Aorta (tissue), 5 donors: ENCODE data around the gene ROBO1. TPM values are rescaled to one million over a fixed set of nuclear protein-coding genes. Genes with fewer than 3 reads are reported as not detected.

ENCODE experiments used
- ATAC-seq: fragments of 200-7000 bp; cut with Tn5 transposase; one replicate; pipeline ENCODE4 v1.9.1; 2022; ENCODE audit warnings: moderate library complexity; ENCODE audit not compliant: low FRiP score
- DNase-seq, 2 donors: peaks; one replicate each; pipeline ENCODE4 v3.0.0-alpha.2; 2020
- H3K27ac ChIP-seq, 2 donors: one replicate each; pipeline ENCODE4 v1.5.1; 2013; ENCODE audit warnings: low read length in 2 of 2, mild to moderate bottlenecking in 2 of 2, moderate library complexity in 2 of 2, control low read depth in 1 of 2, inconsistent platforms in 1 of 2, low read depth in 1 of 2
- H3K27me3 ChIP-seq, 2 donors: one replicate each; pipeline ENCODE4 v1.6.1; 2013; ENCODE audit warnings: control low read depth in 1 of 2, low read length in 1 of 2, mild to moderate bottlenecking in 1 of 2, moderate library complexity in 1 of 2; ENCODE audit not compliant: insufficient read depth in 2 of 2, control insufficient read depth in 1 of 2
- H3K36me3 ChIP-seq, 2 donors: one replicate each; pipeline ENCODE4 v1.6.1; 2013; ENCODE audit warnings: control low read depth in 1 of 2, low read length in 1 of 2, mild to moderate bottlenecking in 1 of 2; ENCODE audit not compliant: insufficient read depth in 2 of 2, control insufficient read depth in 1 of 2
- H3K4me1 ChIP-seq, 2 donors: one replicate each; pipeline ENCODE4 v1.6.1; 2013; ENCODE audit warnings: low read length in 2 of 2, control low read depth in 1 of 2, mild to moderate bottlenecking in 1 of 2, moderate library complexity in 1 of 2; ENCODE audit not compliant: insufficient read depth in 2 of 2, control insufficient read depth in 1 of 2
- H3K4me3 ChIP-seq, 2 donors: one replicate each; pipeline ENCODE4 v1.5.1; 2013; ENCODE audit warnings: low read length in 2 of 2, control low read depth in 1 of 2, mild to moderate bottlenecking in 1 of 2
- H3K9me3 ChIP-seq: one replicate; pipeline ENCODE4 v1.6.1; 2013; ENCODE audit warnings: mild to moderate bottlenecking, low read length; ENCODE audit not compliant: control insufficient read depth
- WGBS, 2 donors: extraction: QIAGEN DNeasy Blood & Tissue Kit; methylation state at CpG; one replicate each; pipeline ENCODE4 v1.1.7; 2013; 5-methylcytosine and 5-hydroxymethylcytosine counted together
- intact Hi-C, 2 donors: fragments of 100-400 bp; cut with DNase I; formaldehyde crosslinking; loops; one replicate each; pipeline versions ENCODE4 v1.14.2 to v1.15.0; 2022
- polyA plus RNA-seq, 2 donors: library from polyadenylated mRNA; stranded (reverse); fragments of 200-250 nt; gene quantifications; one replicate each; pipeline ENCODE4 v1.2.3, GENCODE V29; 2013
- total RNA-seq, 2 donors: library from RNA; stranded (reverse); fragmentation: NEBNext Ultra II Directional; extraction: Animal tissue kit (Norgen Biotek cat#: 25700); gene quantifications; one replicate each; pipeline ENCODE4 v1.2.1, GENCODE V29; 2021
- donor health status: healthy with polysubstance abuse.
- donor health status: Bipolar disorder and iron deficiency.
- donor health status: DM: no; HTN: no; CAD: no.
- donor health status: DM: no; HTN: no; CAD: no.
- donor health status: DM: yes; HTN: yes; CAD: no.

The ROBO1 gene
- total and polyA plus RNA-seq, 4 donors, result 2.1 to 33.1 (median 16.6) TPM

DNA sequence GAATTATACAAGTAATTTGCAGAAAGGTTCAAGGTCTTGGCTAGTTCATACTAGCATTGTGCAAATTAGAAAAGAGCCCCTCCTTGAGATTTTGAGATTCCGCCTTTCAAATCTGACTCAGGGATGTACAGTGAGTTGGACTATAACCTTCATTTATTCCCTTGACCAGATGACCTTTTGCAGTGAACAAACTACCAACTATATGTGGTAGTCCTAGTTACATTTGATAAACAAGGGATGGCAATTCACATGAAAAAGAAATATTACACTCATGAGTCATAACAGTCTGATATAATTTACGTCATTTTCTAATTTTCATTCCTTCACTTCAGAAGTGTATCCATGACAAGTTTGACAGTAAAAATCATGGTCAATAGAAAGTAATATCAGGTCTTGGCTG, 860.4 kb downstream of the ROBO1 start:
- intact Hi-C loops, result no loop called here
- Histone ChIP-seq H3K4me1 (no peaks in the 10 kb centered on the region), H3K27me3 (no peaks in the 10 kb centered on the region), H3K4me3 (no peak overlapping the region), H3K36me3 (no peaks in the 10 kb centered on the region), H3K9me3 (no peaks in the 10 kb centered on the region), H3K27ac (no peak overlapping the region)
- WGBS, 2 donors, result 92 to 93% methylated on average over 2 of the region's 2 CpGs
- DNase-seq (no peak), ATAC-seq (no peak)

DNA sequence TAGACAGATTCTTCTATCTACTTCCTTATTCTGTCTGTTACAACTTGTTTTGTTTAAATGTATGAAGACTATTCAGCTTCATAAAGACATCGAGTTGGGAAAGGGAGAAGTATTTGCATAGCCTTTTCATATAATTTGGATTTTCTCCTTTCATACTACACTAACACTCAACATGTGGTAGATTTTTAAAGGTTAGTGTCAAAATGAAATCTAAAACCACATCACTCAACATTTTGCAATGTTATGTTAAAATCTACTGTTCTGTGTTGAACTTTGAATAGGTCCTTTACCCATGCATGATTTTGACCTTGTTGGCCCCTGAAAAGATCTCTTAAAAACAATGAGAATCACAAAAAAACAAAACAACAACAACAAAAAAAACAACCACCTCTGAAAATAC, 860.9 kb downstream of the ROBO1 start:
- no peak overlapping the region for H3K27ac ChIP-seq
- ATAC-seq, result no peak

DNA sequence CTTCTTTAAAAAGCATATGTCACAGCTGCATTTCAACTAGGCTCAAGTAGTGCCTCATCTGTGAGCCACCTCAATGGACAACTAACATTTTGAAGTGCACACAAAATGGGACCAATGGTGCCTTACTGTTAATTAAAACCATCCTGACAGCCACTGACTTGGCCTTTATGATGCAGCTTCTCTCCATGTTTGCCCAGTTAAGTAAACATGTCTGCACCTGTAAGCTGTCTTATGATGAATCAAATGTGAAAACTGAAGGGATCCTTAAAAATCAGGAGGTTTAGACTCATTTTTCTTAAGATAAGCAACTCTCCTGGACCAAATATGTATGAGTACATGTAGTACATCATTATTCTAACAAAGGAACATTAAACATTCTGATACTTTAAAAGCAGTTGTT, 861.6 kb downstream of the ROBO1 start:
- Histone ChIP-seq H3K27me3 (no peaks in the 10 kb centered on the region), H3K36me3 (no peaks in the 10 kb centered on the region), H3K9me3 (no peaks in the 10 kb centered on the region), H3K4me3 (no peak overlapping the region), H3K4me1 (no peaks in the 10 kb centered on the region), H3K27ac (no peak overlapping the region)
- DNase-seq (no peak), ATAC-seq (no peak)
- intact Hi-C loops, result no loop called here

More for the DNA sequence above, 860.9 kb downstream of the ROBO1 start:
- H3K4me1 ChIP-seq, result no peaks in the 10 kb centered on the region
- no peaks in the 10 kb centered on the region for H3K9me3 ChIP-seq
- no peaks in the 10 kb centered on the region for H3K36me3 ChIP-seq
- no peak for DNase-seq
- WGBS, 2 donors, result 97% methylated on average over 1 of the region's 1 CpG
- intact Hi-C loops, result no loop called here
- H3K27me3 ChIP-seq, result no peaks in the 10 kb centered on the region
- H3K4me3 ChIP-seq, result no peak overlapping the region

- Histone ChIP-seq H3K4me3 (no peak overlapping the region), H3K36me3 (no peaks in the 10 kb centered on the region), H3K9me3 (no peaks in the 10 kb centered on the region), H3K27me3 (no peaks in the 10 kb centered on the region), H3K4me1 (no peaks in the 10 kb centered on the region), H3K27ac (no peak overlapping the region)
- ATAC-seq (no peak), DNase-seq (no peak)
- intact Hi-C loops, result no loop called here
- 87 to 92% methylated on average over 3 of the region's 3 CpGs for WGBS, 2 donors
Observed at GRCh38 chr3:78905700-78906099, 862.1 kb downstream of the ROBO1 start.

DNA sequence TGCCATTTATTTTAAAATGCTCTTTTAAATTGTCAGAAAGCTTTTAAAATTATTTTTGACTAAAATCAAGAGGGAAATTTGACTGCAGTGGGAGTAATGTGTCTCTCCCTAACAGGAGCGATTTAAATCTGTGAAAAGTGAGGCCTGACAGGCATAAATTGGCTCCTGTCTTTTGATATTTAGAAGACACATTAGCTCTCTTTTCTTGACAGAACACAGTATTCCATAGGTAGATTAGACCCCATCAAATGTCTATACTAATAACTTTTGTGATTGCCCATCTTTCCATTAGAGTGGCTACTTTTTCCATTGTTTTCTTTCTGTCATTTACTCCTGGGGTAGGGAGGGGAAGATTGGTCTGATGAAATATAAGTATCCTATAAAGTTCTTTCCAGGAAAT, 866.3 kb downstream of the ROBO1 start:
- intact Hi-C loops, result no loop called here
- H3K27ac ChIP-seq, result no peak overlapping the region
- DNase-seq (no peak), ATAC-seq (no peak)
- no peaks in the 10 kb centered on the region for H3K4me1 ChIP-seq
- 95 to 97% methylated on average over 1 of the region's 1 CpG for WGBS, 2 donors
- no peak overlapping the region for H3K4me3 ChIP-seq
- no peaks in the 10 kb centered on the region for H3K9me3 ChIP-seq
- H3K27me3 ChIP-seq, result no peaks in the 10 kb centered on the region
- no peaks in the 10 kb centered on the region for H3K36me3 ChIP-seq

- ATAC-seq, result no peak
- intact Hi-C loops, result no loop called here
- Histone ChIP-seq H3K27ac (no peak overlapping the region), H3K9me3 (no peaks in the 10 kb centered on the region), H3K4me3 (no peak overlapping the region), H3K27me3 (no peaks in the 10 kb centered on the region), H3K36me3 (no peaks in the 10 kb centered on the region), H3K4me1 (no peaks in the 10 kb centered on the region)
- 89 to 90% methylated on average over 3 of the region's 3 CpGs for WGBS, 2 donors
- no peak for DNase-seq
Observed at GRCh38 chr3:78900880-78901279, 866.9 kb downstream of the ROBO1 start.

DNA sequence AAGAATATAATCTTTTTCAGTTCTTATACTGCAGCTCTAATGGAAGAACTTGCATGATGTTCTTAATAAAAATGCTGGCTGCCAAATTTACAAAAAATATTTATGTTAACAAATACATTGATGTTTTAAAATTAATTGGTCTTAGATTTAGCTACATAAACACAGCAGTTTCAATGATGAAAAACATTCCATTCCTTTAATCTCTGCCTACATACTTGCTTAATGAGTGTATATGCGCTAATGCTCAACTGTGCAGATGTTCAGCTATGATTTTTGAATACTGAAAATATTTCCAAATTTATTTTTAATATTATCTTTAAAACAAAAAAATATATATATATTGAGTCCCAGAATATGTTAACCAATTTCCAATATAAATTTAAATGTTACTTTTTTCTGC, 867.4 kb downstream of the ROBO1 start:
- intact Hi-C loops, result no loop called here
- H3K4me1 ChIP-seq, result no peaks in the 10 kb centered on the region
- 95 to 98% methylated on average over 1 of the region's 1 CpG for WGBS, 2 donors

GRCh38 chr3:78895528-78895927, 872.3 kb downstream of the ROBO1 start:
- Histone ChIP-seq H3K4me1 (no peaks in the 10 kb centered on the region), H3K4me3 (no peak overlapping the region), H3K36me3 (no peaks in the 10 kb centered on the region), H3K27me3 (no peaks in the 10 kb centered on the region), H3K9me3 (no peaks in the 10 kb centered on the region), H3K27ac (no peak overlapping the region)
- intact Hi-C loops, result no loop called here
- ATAC-seq, result no peak
- no peak for DNase-seq

More for the DNA sequence above, 867.4 kb downstream of the ROBO1 start:
- Histone ChIP-seq H3K27ac (no peak overlapping the region), H3K4me3 (no peak overlapping the region), H3K9me3 (no peaks in the 10 kb centered on the region), H3K36me3 (no peaks in the 10 kb centered on the region), H3K27me3 (no peaks in the 10 kb centered on the region)
- DNase-seq (no peak), ATAC-seq (no peak)

DNA sequence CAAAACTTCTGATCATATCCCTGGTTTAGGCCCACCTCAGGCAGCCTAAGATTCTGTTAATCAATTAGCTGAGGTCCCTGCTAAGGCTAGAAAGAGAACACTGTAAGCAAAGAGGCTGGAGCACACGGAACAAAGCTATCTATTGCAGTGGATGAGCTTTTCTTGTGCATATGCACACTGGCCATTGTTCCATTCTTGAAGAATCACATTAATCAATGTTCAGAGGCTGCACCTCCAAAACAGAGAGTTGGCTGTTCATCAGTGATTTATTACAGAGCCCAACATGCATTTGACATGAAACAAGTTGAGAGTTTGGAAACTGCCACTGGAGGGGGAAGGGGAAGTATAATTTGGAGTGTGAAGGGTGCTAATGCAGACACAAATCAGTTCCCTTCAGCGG, 873.0 kb downstream of the ROBO1 start:
- H3K27ac ChIP-seq, result no peak overlapping the region
- no peaks in the 10 kb centered on the region for H3K36me3 ChIP-seq
- H3K4me3 ChIP-seq, result no peak overlapping the region
- intact Hi-C loops, result no loop called here
- ATAC-seq, result no peak
- no peaks in the 10 kb centered on the region for H3K27me3 ChIP-seq
- 66 to 77% methylated on average over 2 of the region's 2 CpGs for WGBS, 2 donors
- no peaks in the 10 kb centered on the region for H3K9me3 ChIP-seq
- no peaks in the 10 kb centered on the region for H3K4me1 ChIP-seq
- no peak for DNase-seq
